GM10248 (cell line): ENCODE results near the gene VWA1.
"Not testable (repeated sequence)": the region's sequence is repeated elsewhere in the genome, so short reads cannot be mapped to it uniquely, and the experiment has no call there.

Source experiments
- CTCF ChIA-PET: fragments of 300-600 bp; sonication (Branson Sonifier 250); formaldehyde crosslinking; extraction: SDS; loops from one replicate; lab custom pipeline; 2021; ENCODE audit warnings: antibody characterized with exemption; lab: Yijun Ruan, JAX
- POLR2A ChIA-PET: fragments of 350-650 bp; sonication (Branson Sonifier 250); formaldehyde crosslinking; extraction: SDS; loops from one replicate; lab custom pipeline; 2020; ENCODE audit warnings: antibody characterized with exemption; lab: Yijun Ruan, JAX
- DNase-seq: peaks from one replicate; pipeline ENCODE4 v3.0.0; 2012; ENCODE audit errors: extremely low spot score
- TF ChIP-seq, protein P1 (sequence below): IDR thresholded peaks from 2 replicates; pipeline ENCODE4 v1.5.1; 2012; ENCODE audit warnings: mild to moderate bottlenecking, low read depth; ENCODE audit errors: extremely low read depth, missing control alignments, control extremely low read depth

Gene VWA1

DNA sequence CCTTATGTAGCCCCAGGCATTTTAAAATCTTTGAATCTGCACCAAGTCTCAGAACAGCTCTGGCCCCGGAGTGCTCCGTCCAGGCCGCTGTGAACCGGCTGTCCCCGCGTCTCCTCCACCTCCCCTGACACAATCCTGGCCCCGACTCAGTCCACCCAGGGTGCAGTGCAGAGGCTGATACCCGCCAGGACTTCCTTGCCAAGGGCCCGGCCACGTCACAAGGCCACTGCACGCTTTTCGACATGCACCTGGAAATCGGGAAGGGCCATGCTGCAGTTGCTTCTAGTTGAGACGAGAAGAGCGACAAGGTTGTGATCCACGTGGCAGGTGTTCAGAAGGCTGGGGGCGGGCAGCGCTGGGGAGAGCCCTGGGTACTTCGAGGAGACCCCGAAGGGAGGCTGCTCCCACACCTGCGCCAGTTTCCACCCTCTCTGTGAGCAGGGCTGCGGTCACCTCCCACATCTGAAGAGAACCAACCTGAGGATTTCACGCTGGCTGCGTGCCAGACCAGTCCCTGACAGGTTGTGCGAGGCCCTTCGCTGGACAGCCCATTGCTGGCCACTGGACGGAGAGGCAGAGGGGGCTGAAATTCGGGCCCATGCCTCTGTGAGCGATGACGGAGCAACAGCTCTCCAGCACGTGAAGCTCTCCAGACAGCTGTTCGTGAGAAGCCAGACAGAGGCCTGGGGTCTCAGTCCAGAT, 6.7 kb downstream of the VWA1 start:
- POLR2A ChIA-PET: no interaction called here
- CTCF ChIA-PET: interaction anchor here (0.6 to 2.3 kb wide), 9 partner anchors 13 to 96 kb away, joined by 3 to 14 read pairs (median 4); no protein-coding TSS in a partner anchor

DNA sequence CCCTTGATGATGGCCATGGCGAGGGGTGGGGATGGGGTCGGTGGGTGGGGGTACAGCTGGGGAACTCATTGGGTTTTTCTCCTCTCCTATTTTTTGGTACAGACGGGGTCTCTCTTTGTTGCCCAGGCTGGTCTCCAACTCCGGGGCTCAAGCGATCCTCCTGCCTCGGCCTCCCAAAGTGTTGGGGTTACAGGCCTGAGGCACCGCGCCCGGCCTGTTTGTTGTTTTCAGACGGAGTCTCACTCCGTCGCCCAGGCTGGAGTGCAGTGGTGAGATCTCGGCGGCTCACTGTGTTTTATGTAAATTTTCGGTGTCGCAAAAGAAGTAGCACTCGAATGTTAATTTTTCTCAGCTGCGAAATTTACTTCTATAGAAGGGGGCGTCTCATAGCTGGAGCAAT, 11.1 kb downstream of the VWA1 start:
- DNase-seq, CTCF ChIA-PET, POLR2A ChIA-PET: not testable (repeated sequence)

More for the DNA sequence above, 6.7 kb downstream of the VWA1 start:
- TF ChIP-seq, protein P1, sequence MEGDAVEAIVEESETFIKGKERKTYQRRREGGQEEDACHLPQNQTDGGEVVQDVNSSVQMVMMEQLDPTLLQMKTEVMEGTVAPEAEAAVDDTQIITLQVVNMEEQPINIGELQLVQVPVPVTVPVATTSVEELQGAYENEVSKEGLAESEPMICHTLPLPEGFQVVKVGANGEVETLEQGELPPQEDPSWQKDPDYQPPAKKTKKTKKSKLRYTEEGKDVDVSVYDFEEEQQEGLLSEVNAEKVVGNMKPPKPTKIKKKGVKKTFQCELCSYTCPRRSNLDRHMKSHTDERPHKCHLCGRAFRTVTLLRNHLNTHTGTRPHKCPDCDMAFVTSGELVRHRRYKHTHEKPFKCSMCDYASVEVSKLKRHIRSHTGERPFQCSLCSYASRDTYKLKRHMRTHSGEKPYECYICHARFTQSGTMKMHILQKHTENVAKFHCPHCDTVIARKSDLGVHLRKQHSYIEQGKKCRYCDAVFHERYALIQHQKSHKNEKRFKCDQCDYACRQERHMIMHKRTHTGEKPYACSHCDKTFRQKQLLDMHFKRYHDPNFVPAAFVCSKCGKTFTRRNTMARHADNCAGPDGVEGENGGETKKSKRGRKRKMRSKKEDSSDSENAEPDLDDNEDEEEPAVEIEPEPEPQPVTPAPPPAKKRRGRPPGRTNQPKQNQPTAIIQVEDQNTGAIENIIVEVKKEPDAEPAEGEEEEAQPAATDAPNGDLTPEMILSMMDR: no peak
- DNase-seq: no peak

DNA sequence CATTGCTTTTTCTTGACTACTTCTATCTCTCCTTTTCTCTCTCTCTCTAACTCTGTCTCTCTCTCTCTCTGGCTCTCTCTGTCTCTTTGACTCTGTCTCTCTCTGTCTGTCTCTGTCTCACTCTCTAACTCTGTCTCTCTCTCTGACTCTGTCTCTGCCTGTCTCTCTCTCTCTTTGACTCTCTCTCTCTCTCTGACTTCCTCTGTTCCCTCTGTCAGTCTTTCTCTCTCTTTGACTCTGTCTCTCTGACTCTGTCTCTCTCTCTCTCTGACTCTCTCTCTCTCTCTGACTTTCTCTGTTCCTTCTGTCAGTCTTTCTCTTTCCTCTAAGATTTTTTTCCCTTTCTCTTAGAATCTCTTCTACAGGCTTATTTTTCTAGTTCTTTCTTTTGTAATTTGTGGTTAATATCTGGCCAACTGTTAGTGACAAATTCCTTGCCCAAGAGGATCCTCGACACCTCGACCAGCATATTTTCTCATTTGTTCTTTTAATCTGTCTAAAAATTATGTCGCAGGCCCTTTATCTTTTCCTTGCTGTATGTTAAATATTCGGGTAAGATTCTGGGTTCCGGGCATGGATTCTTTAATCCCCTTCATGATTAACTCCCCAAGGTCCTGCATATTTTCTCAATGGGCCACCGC, 13.7 kb downstream of the VWA1 start, which contains the start of gene ATAD3C:
Gene ATAD3C (plus strand): TSS at position 591 of the 641 bp plus-strand sequence. CDS start 995 bp downstream, outside the sequence.
- ChIA-PET POLR2A (no interaction called here), CTCF (no interaction called here)
- TF ChIP-seq, protein P1: no peak
- no peak for DNase-seq

DNA sequence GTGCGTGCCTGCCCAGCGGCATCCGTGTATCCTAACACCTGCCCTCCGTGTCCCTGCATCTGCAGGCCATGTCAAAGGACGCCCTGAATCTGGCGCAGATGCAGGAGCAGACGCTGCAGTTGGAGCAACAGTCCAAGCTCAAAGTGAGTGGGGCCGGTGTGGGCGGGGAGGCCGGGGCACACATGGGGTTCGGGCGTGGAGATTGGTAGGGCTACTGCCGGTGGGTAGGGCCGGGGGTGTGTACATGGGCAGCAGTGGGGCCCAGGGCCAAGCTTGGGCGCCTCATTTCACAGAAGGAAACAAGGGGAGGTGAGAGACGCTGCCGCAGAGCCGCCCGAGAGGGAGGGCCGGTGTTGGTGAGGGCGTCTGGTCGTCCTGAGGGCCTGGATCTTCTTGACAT, 15.1 kb downstream of the VWA1 start:
- CTCF ChIA-PET: interaction anchor here (2.5 kb wide), 1 partner anchor 10 kb away, joined by 11 read pairs; no protein-coding TSS in a partner anchor
- POLR2A ChIA-PET, DNase-seq: not testable (repeated sequence)

DNA sequence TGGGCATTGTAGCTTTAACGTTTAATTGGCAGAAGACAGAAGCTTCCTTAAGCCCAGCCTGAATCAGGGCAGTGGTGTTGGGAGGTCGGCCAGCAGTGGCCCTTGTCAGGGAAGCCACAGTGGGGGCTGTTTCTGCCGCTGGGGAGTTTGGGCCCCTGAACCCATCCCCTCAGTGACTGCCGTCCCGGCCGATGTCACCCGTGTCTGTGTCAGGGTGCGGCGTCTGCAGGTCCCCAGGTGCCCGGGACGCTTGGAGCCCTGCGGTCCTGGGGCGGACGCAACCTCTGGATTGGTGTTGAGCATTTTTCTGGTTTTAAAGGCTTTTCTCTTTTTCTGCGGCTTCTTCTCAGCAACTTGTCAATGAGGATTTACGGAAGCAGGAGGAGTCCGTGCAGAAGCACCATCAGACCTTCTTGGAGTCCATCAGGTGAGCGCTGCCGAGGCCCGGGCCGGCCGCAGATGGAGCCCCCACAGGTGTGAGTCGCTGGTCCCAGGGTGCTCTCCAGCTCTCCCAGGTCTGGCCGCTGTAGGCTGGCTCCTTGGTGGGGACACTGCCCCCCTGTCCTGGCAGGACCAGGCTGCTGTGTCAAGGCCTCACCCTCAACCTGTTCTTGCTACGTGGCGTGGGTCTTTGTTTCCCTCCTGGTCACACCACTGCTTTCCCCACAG, 16.3 kb downstream of the VWA1 start:
- DNase-seq: no peak
- TF ChIP-seq, protein P1: no peak
- CTCF ChIA-PET: interaction anchor here (2.5 kb wide), 1 partner anchor 11 kb away, joined by 11 read pairs; no protein-coding TSS in a partner anchor
- POLR2A ChIA-PET: no interaction called here

DNA sequence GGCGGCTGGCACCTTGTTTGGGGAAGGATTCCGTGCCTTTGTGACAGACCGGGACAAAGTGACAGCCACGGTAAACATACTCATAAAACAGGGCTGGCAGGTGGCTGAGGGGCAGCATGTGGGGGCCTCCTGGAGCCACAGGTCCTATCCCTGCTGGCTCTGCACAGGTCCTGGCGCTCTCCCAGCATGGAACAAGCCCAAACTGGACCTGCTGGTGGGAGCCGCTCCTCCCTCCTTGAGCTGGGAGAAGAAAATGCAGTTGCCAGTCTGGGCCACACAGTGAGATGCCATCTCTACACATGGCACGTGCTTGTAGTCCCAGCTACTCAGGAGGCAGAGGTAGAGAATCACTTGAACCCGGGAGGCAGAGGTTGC, 16.9 kb downstream of the VWA1 start:
- POLR2A ChIA-PET, DNase-seq: not testable (repeated sequence)
- CTCF ChIA-PET: interaction anchor here (1.1 to 2.5 kb wide), 2 partner anchors 9 to 12 kb away, joined by 3 to 11 read pairs; no protein-coding TSS in a partner anchor

DNA sequence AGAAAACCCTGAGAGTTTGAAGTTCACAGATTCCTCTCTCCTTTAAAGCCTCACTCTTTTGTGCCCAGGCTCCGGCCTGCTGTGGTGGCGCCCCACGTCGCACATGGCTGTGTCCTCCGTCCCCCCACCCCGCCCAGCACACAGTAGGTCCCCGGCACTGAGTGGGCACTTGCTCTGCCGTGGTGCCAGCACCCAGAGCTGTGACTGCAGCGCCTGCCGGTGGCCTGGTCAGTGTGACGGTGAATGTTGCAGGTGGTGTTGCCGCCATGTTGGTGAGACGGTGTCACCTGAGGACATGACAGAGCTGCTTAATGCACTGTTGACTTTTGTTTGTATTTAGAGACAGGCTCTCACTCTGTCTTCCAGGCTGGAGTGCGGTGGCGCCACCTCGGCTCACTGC, 17.4 kb downstream of the VWA1 start:
- DNase-seq: no peak
- ChIA-PET CTCF (interaction anchor here (1.1 kb wide), 1 partner anchor 10 kb away, joined by 3 read pairs; no protein-coding TSS in a partner anchor), POLR2A (no interaction called here)
- TF ChIP-seq, protein P1: no peak

DNA sequence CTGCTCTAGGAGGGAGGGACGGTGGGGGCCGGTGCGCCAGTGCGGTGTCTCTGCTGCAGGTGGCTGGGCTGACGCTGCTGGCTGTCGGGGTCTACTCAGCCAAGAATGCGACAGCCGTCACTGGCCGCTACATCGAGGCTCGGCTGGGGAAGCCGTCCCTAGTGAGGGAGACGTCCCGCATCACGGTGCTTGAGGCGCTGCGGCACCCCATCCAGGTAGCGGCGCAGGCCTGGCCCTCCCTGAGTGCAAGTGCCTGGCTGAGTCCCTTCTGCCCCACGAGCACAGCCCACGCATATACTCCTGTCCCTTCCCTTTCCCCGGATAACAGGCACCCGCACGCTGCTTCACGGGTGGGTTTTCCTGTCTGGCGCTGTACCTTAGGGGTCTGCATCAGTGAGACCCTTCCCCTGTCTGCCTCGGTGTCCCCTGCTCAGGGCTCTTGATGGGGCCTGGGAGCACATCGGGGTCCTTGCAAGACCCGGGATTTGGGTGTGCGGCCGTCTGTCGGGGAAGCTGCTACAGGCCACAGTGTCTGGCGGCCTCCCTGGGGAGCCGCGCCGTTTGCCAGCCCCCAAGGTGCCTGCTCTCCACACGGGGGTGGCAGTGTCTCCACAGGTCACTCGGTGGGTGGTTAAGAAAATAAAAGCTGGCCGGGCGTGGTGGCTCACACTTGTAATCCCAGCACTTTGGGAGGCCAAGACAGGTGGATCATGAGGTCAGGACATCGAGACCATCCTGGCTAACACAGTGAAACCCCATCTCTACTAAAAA, 19.0 kb downstream of the VWA1 start:
- CTCF ChIA-PET: interaction anchor here (1.4 kb wide), 1 partner anchor 14 kb away, joined by 4 read pairs; no protein-coding TSS in a partner anchor
- POLR2A ChIA-PET, DNase-seq: not testable (repeated sequence)
